Measurements from ENCODE around the gene UBE2Z.

DNA sequence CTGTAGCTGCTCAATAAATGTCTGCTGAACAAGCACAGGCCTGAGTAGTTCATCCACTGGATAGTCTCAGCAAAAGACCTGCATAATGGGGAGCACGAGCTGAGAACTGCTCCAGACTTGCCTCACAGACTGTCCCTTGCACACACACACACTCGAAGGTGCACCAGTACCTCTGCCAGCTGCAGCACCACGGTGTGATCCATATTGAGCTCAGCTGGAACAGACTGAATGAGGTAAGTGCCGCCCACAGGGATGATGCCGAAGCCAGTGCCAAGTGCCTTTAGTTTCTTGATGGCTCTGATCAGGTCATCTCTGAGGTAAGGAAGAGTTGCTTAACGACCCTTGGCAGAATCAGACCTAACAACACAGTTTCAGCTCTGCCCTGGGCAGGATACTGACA, 24.8 kb downstream of the UBE2Z start:
- TF ChIP-seq GATA2 (IDR thresholded peaks at IDR 0.05; ENCODE audit: insufficient read depth, insufficient read length, low read depth, low read length) (no peak), POLR2AphosphoS5 (IDR thresholded peaks at IDR 0.05; ENCODE audit: insufficient read depth, low read depth, low read length) (no peak), POLR2A (IDR thresholded peaks at IDR 0.05; ENCODE audit: low read depth, low read length) (no peak), FOS (IDR thresholded peaks at IDR 0.05; ENCODE audit: borderline replicate concordance, insufficient read depth, low read length) (no peak), EZH2 (IDR thresholded peaks at IDR 0.05; ENCODE audit: borderline replicate concordance, low read depth, low read length, severe bottlenecking) (no peak), JUN (IDR thresholded peaks at IDR 0.05; ENCODE audit: borderline replicate concordance, insufficient read depth, insufficient read length, low read depth) (no peak)
- TF ChIP-seq, protein P1, sequence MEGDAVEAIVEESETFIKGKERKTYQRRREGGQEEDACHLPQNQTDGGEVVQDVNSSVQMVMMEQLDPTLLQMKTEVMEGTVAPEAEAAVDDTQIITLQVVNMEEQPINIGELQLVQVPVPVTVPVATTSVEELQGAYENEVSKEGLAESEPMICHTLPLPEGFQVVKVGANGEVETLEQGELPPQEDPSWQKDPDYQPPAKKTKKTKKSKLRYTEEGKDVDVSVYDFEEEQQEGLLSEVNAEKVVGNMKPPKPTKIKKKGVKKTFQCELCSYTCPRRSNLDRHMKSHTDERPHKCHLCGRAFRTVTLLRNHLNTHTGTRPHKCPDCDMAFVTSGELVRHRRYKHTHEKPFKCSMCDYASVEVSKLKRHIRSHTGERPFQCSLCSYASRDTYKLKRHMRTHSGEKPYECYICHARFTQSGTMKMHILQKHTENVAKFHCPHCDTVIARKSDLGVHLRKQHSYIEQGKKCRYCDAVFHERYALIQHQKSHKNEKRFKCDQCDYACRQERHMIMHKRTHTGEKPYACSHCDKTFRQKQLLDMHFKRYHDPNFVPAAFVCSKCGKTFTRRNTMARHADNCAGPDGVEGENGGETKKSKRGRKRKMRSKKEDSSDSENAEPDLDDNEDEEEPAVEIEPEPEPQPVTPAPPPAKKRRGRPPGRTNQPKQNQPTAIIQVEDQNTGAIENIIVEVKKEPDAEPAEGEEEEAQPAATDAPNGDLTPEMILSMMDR (IDR thresholded peaks at IDR 0.05; ENCODE audit: extremely low read depth in 1 of 2, insufficient read depth in 1 of 2, low read depth in 1 of 2, low read length in 2 of 2), result no peak

Data from endothelial cell of umbilical vein (primary cell).